H9 (cell line): ENCODE results near the gene PPBP. TPM values are rescaled to one million over a fixed set of nuclear protein-coding genes. Genes with fewer than 3 reads are reported as not detected.

ENCODE experiments used
- DNase-seq: peaks from one replicate; pipeline ENCODE4 v3.0.0-alpha.2; 2017
- H2AFZ ChIP-seq: one replicate; pipeline ENCODE4 v1.6.1; 2013; ENCODE audit warnings: mild to moderate bottlenecking, low read length, control low read depth, moderate library complexity
- H2AK5ac ChIP-seq: 2 replicates; pipeline ENCODE4 v1.6.1; 2013; ENCODE audit warnings: low read length, control low read depth, mixed read lengths; ENCODE audit not compliant: insufficient read length
- H2BK120ac ChIP-seq: one replicate; pipeline ENCODE4 v1.6.1; 2013; ENCODE audit warnings: low read depth, mild to moderate bottlenecking, low read length, control low read depth, inconsistent platforms; ENCODE audit not compliant: poor library complexity, severe bottlenecking
- H2BK12ac ChIP-seq: 2 replicates; pipeline ENCODE4 v1.6.1; 2013; ENCODE audit warnings: low read length, control low read depth, mixed read lengths, low read depth; ENCODE audit not compliant: insufficient read length
- H2BK15ac ChIP-seq: 2 replicates; pipeline ENCODE4 v1.6.1; 2013; ENCODE audit warnings: low read depth, low read length, control low read depth
- H2BK20ac ChIP-seq: one replicate; pipeline ENCODE4 v1.6.1; 2013; ENCODE audit warnings: low read depth, mild to moderate bottlenecking, low read length, control low read depth, inconsistent platforms; ENCODE audit not compliant: poor library complexity, severe bottlenecking
- H2BK5ac ChIP-seq: 2 replicates; pipeline ENCODE4 v1.6.1; 2013; ENCODE audit warnings: low read length, control low read depth, mixed read lengths; ENCODE audit not compliant: insufficient read length
- H3K14ac ChIP-seq: 2 replicates; pipeline ENCODE4 v1.6.1; 2013; ENCODE audit warnings: low read length, control low read depth; ENCODE audit not compliant: insufficient read depth
- H3K18ac ChIP-seq: 2 replicates; pipeline ENCODE4 v1.6.1; 2013; ENCODE audit warnings: low read depth, mild to moderate bottlenecking, mixed read lengths, low read length, control low read depth; ENCODE audit not compliant: insufficient read length
- H3K23ac ChIP-seq: 2 replicates; pipeline ENCODE4 v1.6.1; 2013; ENCODE audit warnings: low read length, control low read depth, mixed read lengths, low read depth; ENCODE audit not compliant: insufficient read length
- H3K23me2 ChIP-seq: 2 replicates; pipeline ENCODE4 v1.6.1; 2013; ENCODE audit warnings: low read depth, mild to moderate bottlenecking, mixed read lengths, low read length, control low read depth; ENCODE audit not compliant: insufficient read length, poor library complexity, severe bottlenecking
- H3K27ac ChIP-seq: 2 replicates; pipeline ENCODE4 v1.5.1; 2013; ENCODE audit warnings: low read length, control low read depth, mixed read lengths, low read depth; ENCODE audit not compliant: insufficient read length
- H3K27me3 ChIP-seq: 2 replicates; pipeline ENCODE4 v1.6.1; 2013; ENCODE audit warnings: low read length, control low read depth, inconsistent platforms; ENCODE audit not compliant: insufficient read depth
- H3K4ac ChIP-seq: 2 replicates; pipeline ENCODE4 v1.6.1; 2013; ENCODE audit warnings: low read depth, mild to moderate bottlenecking, control low read depth, inconsistent platforms, low read length, moderate library complexity
- H3K4me1 ChIP-seq: 2 replicates; pipeline ENCODE4 v1.6.1; 2013; ENCODE audit warnings: low read length, control low read depth, inconsistent platforms; ENCODE audit not compliant: insufficient read depth
- H3K4me2 ChIP-seq: 2 replicates; pipeline ENCODE4 v1.6.1; 2013; ENCODE audit warnings: low read length, control low read depth, mixed read lengths; ENCODE audit not compliant: insufficient read length, insufficient read depth
- H3K56ac ChIP-seq: 2 replicates; pipeline ENCODE4 v1.6.1; 2013; ENCODE audit warnings: low read depth, mild to moderate bottlenecking, mixed read lengths, low read length, control low read depth; ENCODE audit not compliant: insufficient read length
- H3K79me1 ChIP-seq: 2 replicates; pipeline ENCODE4 v1.6.1; 2013; ENCODE audit warnings: low read depth, mild to moderate bottlenecking, moderate library complexity, low read length, control low read depth, inconsistent platforms; ENCODE audit not compliant: insufficient read depth, poor library complexity, severe bottlenecking
- H3K79me2 ChIP-seq: 2 replicates; pipeline ENCODE4 v1.6.1; 2013; ENCODE audit warnings: low read length, control low read depth, inconsistent platforms; ENCODE audit not compliant: insufficient read depth
- H3K9ac ChIP-seq: 2 replicates; pipeline ENCODE4 v1.6.1; 2013; ENCODE audit warnings: low read length, control low read depth, mixed read lengths; ENCODE audit not compliant: insufficient read length; ENCODE audit errors: extremely low read depth
- H3K9me3 ChIP-seq: one replicate; pipeline ENCODE4 v1.6.1; 2013; ENCODE audit warnings: low read depth, low read length, inconsistent platforms; ENCODE audit not compliant: control insufficient read depth
- H3T11ph ChIP-seq: one replicate; pipeline ENCODE4 v1.6.1; 2013; ENCODE audit warnings: mild to moderate bottlenecking, low read length, control low read depth, inconsistent platforms
- H4K20me1 ChIP-seq: one replicate; pipeline ENCODE4 v1.6.1; 2013; ENCODE audit not compliant: control insufficient read depth, insufficient read length, insufficient read depth
- H4K5ac ChIP-seq: 2 replicates; pipeline ENCODE4 v1.6.1; 2013; ENCODE audit warnings: low read depth, mild to moderate bottlenecking, mixed read lengths, low read length, control low read depth; ENCODE audit not compliant: insufficient read length
- H4K8ac ChIP-seq: replicated peaks from 2 replicates; pipeline ENCODE4 v1.6.1; 2013; ENCODE audit warnings: low read length, control low read depth, mixed read lengths, low read depth; ENCODE audit not compliant: insufficient read length
- H4K91ac ChIP-seq: 2 replicates; pipeline ENCODE4 v1.6.1; 2013; ENCODE audit warnings: low read depth, mild to moderate bottlenecking, moderate library complexity, mixed read lengths, low read length, control low read depth; ENCODE audit not compliant: insufficient read length
- H3K27ac Mint-ChIP-seq, 3 experiments: 2 replicates in 2 of 3; 3 replicates in 1 of 3; pipeline ENCODE4 v1.8.0; 2020 to 2021; ENCODE audit warnings: mixed read lengths in 3 of 3, mild to moderate bottlenecking in 1 of 3, moderate library complexity in 1 of 3
- H3K27me3 Mint-ChIP-seq: 2 replicates; pipeline ENCODE4 v1.8.0; 2021; ENCODE audit warnings: low read depth, mild to moderate bottlenecking, moderate library complexity, mixed read lengths
- H3K36me3 Mint-ChIP-seq, 3 experiments: 2 replicates in 2 of 3; 3 replicates in 1 of 3; pipeline ENCODE4 v1.8.0; 2020 to 2021; ENCODE audit warnings: low read depth in 3 of 3, mixed read lengths in 3 of 3; ENCODE audit not compliant: insufficient read depth in 1 of 3
- H3K4me1 Mint-ChIP-seq, 2 experiments: 2 replicates each; pipeline ENCODE4 v1.8.0; 2020; ENCODE audit warnings: mixed read lengths in 2 of 2
- H3K4me3 Mint-ChIP-seq, 2 experiments: 2 replicates in 1 of 2; 3 replicates in 1 of 2; pipeline ENCODE4 v1.8.0; 2020 to 2021; ENCODE audit warnings: mild to moderate bottlenecking in 2 of 2, mixed read lengths in 2 of 2, moderate library complexity in 1 of 2
- H3K9me3 Mint-ChIP-seq, 2 experiments: 2 replicates in 1 of 2; 3 replicates in 1 of 2; pipeline ENCODE4 v1.8.0; 2020; ENCODE audit warnings: mild to moderate bottlenecking in 2 of 2, mixed read lengths in 2 of 2, moderate library complexity in 1 of 2
- CTCF ChIP-seq: fragments of 200-600 bp; sonication (generic); conservative IDR thresholded peaks from 3 replicates; pipeline ENCODE4 v1.8.0; 2021; ENCODE audit warnings: antibody characterized with exemption, mild to moderate bottlenecking
- total RNA-seq: library from RNA; stranded (reverse); gene quantifications from 2 replicates; pipeline ENCODE4 v1.2.1, GENCODE V29; 2021

Gene PPBP
- total RNA-seq, 1 experiment from 2014 or later: 0.33 TPM

- H2BK15ac ChIP-seq: no peak overlapping the region
Measured at GRCh38 chr4:73974352-73974751, 13.6 kb downstream of the PPBP start.

More at GRCh38 chr4:73974352-73974751, 13.6 kb downstream of the PPBP start:
- H3K4me1 ChIP-seq: no peaks in the 10 kb centered on the region
- no peak overlapping the region for H4K5ac ChIP-seq
- no peak overlapping the region for H3K14ac ChIP-seq
- no peaks in the 10 kb centered on the region for H3K79me2 ChIP-seq
- DNase-seq: no peak
- no peaks in the 10 kb centered on the region for H3K79me1 ChIP-seq
- Mint-ChIP-seq H3K27me3 (peaks cover 3% of the 10 kb centered on the region; the same call in 1 of the 2 replicates), H3K27ac (no peak overlapping the region), H3K4me1 (peaks cover 0 to 3% of the 10 kb centered on the region in 2 experiments; a peak in 3 of 4 replicates), H3K36me3 (peaks cover 16 to 31% (median 29%) of the 10 kb centered on the region in 3 experiments), H3K4me3 (no peak overlapping the region), H3K9me3 (peaks cover 28 to 36% of the 10 kb centered on the region in 2 experiments)
- H3K18ac ChIP-seq: no peak overlapping the region
- H3K4me2 ChIP-seq: no peak overlapping the region
- H3K9me3 ChIP-seq: no peaks in the 10 kb centered on the region
- H4K8ac ChIP-seq: no peak overlapping the region
- no peak overlapping the region for H3K56ac ChIP-seq
- H2BK120ac ChIP-seq: no peak overlapping the region
- H3K23me2 ChIP-seq: no peaks in the 10 kb centered on the region
- no peak overlapping the region for H3K23ac ChIP-seq
- no peak overlapping the region for H2BK5ac ChIP-seq
- H4K91ac ChIP-seq: no peak overlapping the region
- H3K27ac ChIP-seq: no peak overlapping the region
- no peak overlapping the region for H2AFZ ChIP-seq
- H2BK20ac ChIP-seq: no peak overlapping the region
- TF ChIP-seq CTCF: no peak
- H2AK5ac ChIP-seq: no peak overlapping the region
- H3K4ac ChIP-seq: no peak overlapping the region
- no peak overlapping the region for H3K9ac ChIP-seq
- H2BK12ac ChIP-seq: no peak overlapping the region
- no peaks in the 10 kb centered on the region for H4K20me1 ChIP-seq
- no peak overlapping the region for H3T11ph ChIP-seq
- no peaks in the 10 kb centered on the region for H3K27me3 ChIP-seq
